Pancreas (tissue), 10 donors: ENCODE measurements around the gene USB1. TPM values are rescaled to one million over a fixed set of nuclear protein-coding genes. Genes with fewer than 3 reads are reported as not detected.
"Not testable (repeated sequence)": the region's sequence is repeated elsewhere in the genome, so short reads cannot be mapped to it uniquely, and the experiment has no call there.

Source experiments
- ATAC-seq, 4 donors: fragments of 200-7000 bp; cut with Tn5 transposase; one replicate each; pipeline versions ENCODE4 v1.8.0 to v1.9.1; 2020; ENCODE audit warnings: mild to moderate bottlenecking in 4 of 4, moderate library complexity in 4 of 4
- DNase-seq, 6 donors: peaks; one replicate each; pipeline ENCODE4 v3.0.0-alpha.2; 2020
- FAIRE-seq: peaks from 2 replicates; lab custom pipeline; 2012; peaks lifted over from hg19 to GRCh38; lab: Jason Lieb, UNC
- H3K27ac ChIP-seq, 4 donors: fragments of 200-600 bp; sonication (generic); 1 replicate in 3 of 4; 2 replicates in 1 of 4; pipeline versions ENCODE4 v1.5.0 to v1.8.0; 2020
- H3K27me3 ChIP-seq, 4 donors: fragments of 200-600 bp; one replicate each; pipeline ENCODE4 v1.8.0; 2021
- H3K36me3 ChIP-seq, 3 donors: fragments of 200-600 bp; sonication (generic) in 1 of 3; one replicate each; pipeline versions ENCODE4 v1.5.0 to v1.8.0; 2020 to 2021
- H3K4me1 ChIP-seq, 3 donors: fragments of 200-600 bp; one replicate each; pipeline ENCODE4 v1.8.0; 2021
- H3K4me3 ChIP-seq, 4 donors: fragments of 200-600 bp; sonication (generic) in 2 of 4; one replicate each; pipeline versions ENCODE4 v1.5.0 to v1.8.0; 2020 to 2021
- H3K9me3 ChIP-seq, 4 donors: fragments of 200-600 bp; one replicate each; pipeline ENCODE4 v1.8.0; 2021
- WGBS, 2 donors: extraction: QIAGEN DNeasy Blood & Tissue Kit; methylation state at CpG; one replicate each; pipeline ENCODE4 v1.1.7; 2013; 5-methylcytosine and 5-hydroxymethylcytosine counted together
- intact Hi-C, 3 donors: fragments of 100-400 bp; cut with DNase I; formaldehyde crosslinking; loops; one replicate each; pipeline versions ENCODE4 v1.11.1 to v1.14.2; 2022
- polyA plus RNA-seq, 2 donors: library from polyadenylated mRNA; stranded (reverse); fragments of 200-250 nt; gene quantifications; one replicate each; pipeline ENCODE4 v1.2.3, GENCODE V29; 2013
- total RNA-seq, 6 donors: library from RNA; stranded (reverse); fragmentation: NEBNext Ultra II Directional in 4 of 6; extraction: Animal tissue kit (Norgen Biotek cat#: 25700) in 4 of 6; gene quantifications; one replicate each; pipeline versions ENCODE4 v1.2.1 to v1.2.4, GENCODE V29; 2021 to 2023
- TF ChIP-seq, protein P1 (sequence below), 4 donors: fragments of 200-600 bp; sonication (generic) in 3 of 4; IDR thresholded peaks; one replicate each; pipeline versions ENCODE4 v1.5.0 to v1.8.0; 2021; ENCODE audit warnings: antibody characterized with exemption in 4 of 4
- donor health status: healthy with polysubstance abuse.
- donor health status: DM: no; HTN: no; CAD: no; lungs with moderate emphysema.
- donor health status: DM: no; HTN: no; CAD: no.
- donor health status: control.
- donor health status: control.
- donor health status: Bipolar disorder and iron deficiency.
- donor health status: DM: yes; HTN: yes; CAD: no.
- donor health status: DM: no; HTN: no; CAD: no.
- donor health status: DM: no; HTN: no; CAD: no.
- donor health status: DM: yes; HTN: yes; CAD: no.

The USB1 gene
- total and polyA plus RNA-seq, 8 donors: 13.5 to 23.6 (median 17.7) TPM

- DNase-seq (no peak), ATAC-seq (no peak), FAIRE-seq (no peak)
- TF ChIP-seq, protein P1, sequence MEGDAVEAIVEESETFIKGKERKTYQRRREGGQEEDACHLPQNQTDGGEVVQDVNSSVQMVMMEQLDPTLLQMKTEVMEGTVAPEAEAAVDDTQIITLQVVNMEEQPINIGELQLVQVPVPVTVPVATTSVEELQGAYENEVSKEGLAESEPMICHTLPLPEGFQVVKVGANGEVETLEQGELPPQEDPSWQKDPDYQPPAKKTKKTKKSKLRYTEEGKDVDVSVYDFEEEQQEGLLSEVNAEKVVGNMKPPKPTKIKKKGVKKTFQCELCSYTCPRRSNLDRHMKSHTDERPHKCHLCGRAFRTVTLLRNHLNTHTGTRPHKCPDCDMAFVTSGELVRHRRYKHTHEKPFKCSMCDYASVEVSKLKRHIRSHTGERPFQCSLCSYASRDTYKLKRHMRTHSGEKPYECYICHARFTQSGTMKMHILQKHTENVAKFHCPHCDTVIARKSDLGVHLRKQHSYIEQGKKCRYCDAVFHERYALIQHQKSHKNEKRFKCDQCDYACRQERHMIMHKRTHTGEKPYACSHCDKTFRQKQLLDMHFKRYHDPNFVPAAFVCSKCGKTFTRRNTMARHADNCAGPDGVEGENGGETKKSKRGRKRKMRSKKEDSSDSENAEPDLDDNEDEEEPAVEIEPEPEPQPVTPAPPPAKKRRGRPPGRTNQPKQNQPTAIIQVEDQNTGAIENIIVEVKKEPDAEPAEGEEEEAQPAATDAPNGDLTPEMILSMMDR (IDR thresholded peaks at IDR 0.05): no peak
- 77 to 91% methylated on average over 4 of the region's 4 CpGs for WGBS, 2 donors
- Histone ChIP-seq H3K4me3 (no peak overlapping the region), H3K27ac (no peak overlapping the region), H3K4me1 (no peaks in the 10 kb centered on the region), H3K9me3 (no peaks in the 10 kb centered on the region), H3K27me3 (no peaks in the 10 kb centered on the region), H3K36me3 (no peaks in the 10 kb centered on the region)
- intact Hi-C loops: no loop called here
These were observed 28.9 kb upstream of the USB1 start for GRCh38 chr16:57972306-57972705.

DNA sequence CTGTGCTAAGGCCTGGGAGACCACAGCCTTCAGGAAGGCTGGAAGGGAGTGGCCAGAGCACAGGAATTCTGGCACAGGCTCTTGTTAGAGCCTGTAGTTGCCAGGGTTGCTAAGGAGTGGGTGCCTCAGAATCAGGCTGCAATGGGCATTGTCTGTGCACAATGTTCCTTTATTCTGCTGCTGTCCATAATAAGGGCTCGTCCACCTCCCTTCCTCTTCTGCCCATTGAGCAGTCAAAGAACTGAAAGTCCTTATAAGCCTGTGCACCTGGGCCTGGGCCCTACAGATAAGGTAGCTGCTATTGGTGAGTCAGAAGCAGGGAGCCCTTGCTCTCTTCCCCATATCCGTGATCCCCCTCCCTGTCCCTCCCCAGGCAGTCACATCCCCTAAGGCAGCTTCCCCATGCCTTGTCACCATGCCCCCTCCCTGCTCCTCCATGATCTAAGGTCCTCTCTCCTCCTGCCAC is 24.8 kb upstream of the USB1 start:
- no peak for FAIRE-seq

DNA sequence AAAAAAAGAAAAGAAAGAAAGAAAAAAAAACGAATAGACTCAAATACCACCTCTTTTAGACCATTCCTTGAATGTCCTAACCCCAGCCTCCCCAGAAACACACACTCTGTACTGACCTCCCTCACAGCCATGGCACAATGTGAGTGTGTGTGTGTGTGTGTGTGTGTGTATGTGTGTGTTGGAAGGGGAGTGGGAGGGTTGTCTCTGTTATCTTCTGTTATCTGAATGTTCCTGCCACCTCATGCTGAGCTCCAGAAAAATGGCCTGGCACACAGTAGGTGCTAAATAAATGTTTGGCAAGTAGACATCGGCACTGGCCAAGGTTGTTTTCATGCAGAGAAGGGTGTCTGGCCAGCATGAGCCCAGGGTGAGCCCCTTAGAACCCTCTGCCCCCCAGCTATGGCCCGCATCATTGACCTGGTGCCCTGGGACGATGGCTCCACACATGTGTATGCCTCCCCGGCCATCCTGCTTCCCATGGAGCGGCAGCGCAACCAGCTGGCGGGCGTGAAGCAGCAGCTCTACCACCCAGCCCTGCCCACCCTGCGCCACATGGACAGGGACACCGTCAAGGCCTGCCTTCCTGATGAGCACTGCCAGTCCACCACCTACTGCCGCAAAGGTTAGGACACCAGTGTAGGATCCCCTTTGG is 23.7 kb upstream of the USB1 start:
- TF ChIP-seq, protein P1 (IDR thresholded peaks at IDR 0.05): no peak
- DNase-seq (no peak), ATAC-seq (no peak), FAIRE-seq (no peak)
- Histone ChIP-seq H3K4me1 (no peaks in the 10 kb centered on the region), H3K9me3 (no peaks in the 10 kb centered on the region), H3K27me3 (no peaks in the 10 kb centered on the region), H3K27ac (no peak overlapping the region), H3K36me3 (no peaks in the 10 kb centered on the region), H3K4me3 (no peak overlapping the region)
- WGBS, 2 donors: 83 to 85% methylated on average over 12 of the region's 12 CpGs
- intact Hi-C loops: no loop called here

More for the DNA sequence above, 24.8 kb upstream of the USB1 start:
- H3K36me3 ChIP-seq: no peaks in the 10 kb centered on the region
- 66 to 69% methylated on average over 2 of the region's 2 CpGs for WGBS, 2 donors
- ATAC-seq (peak in 3 of 4 donors; percentile 55 to 72 (median 61)), DNase-seq (no peak)
- H3K4me3 ChIP-seq: no peak overlapping the region
- H3K27me3 ChIP-seq: no peaks in the 10 kb centered on the region
- no peaks in the 10 kb centered on the region for H3K4me1 ChIP-seq
- intact Hi-C loops: no loop called here
- no peaks in the 10 kb centered on the region for H3K9me3 ChIP-seq
- TF ChIP-seq, protein P1 (IDR thresholded peaks at IDR 0.05): no peak
- H3K27ac ChIP-seq: no peak overlapping the region

GRCh38 chr16:57978070-57978465 is 23.1 kb upstream of the USB1 start:
- H3K36me3 ChIP-seq, intact Hi-C loops, ATAC-seq, H3K4me3 ChIP-seq, H3K27ac ChIP-seq, H3K27me3 ChIP-seq, H3K4me1 ChIP-seq, DNase-seq, H3K9me3 ChIP-seq, FAIRE-seq: not testable (repeated sequence)
- 84 to 92% methylated on average over 2 of the region's 2 CpGs for WGBS, 2 donors

DNA sequence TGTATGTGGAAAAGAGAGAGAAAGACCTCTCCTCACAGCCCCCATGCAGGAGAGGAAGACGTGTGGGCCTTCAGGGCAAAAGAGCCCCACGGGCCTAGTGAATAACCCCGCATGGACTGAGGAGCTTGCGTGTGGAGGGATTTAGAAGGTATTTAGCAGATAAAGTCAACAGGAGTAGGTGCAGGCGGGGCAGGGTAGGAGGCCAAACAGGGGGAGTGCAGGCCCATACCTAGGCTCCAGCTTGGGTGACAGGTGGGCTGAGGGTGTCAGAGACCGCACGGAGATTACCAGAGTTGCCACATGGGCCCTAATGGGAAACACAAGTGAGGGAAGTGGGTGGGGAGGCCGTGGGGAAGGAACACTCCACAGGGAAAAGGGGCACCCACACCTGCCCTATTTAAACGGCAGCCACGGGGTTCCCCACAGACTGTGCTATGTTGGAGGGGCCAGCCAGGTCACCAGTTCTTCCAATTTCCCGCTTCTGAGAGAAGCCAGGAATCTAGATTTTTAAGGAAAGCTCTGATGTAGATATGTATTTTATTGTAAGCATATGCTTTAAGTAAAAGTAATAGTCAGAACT is 22.1 kb upstream of the USB1 start:
- no peaks in the 10 kb centered on the region for H3K4me1 ChIP-seq
- WGBS, 2 donors: 82 to 91% methylated on average over 11 of the region's 11 CpGs
- no peaks in the 10 kb centered on the region for H3K9me3 ChIP-seq
- TF ChIP-seq, protein P1 (IDR thresholded peaks at IDR 0.05): no peak
- H3K4me3 ChIP-seq: no peak overlapping the region
- H3K27ac ChIP-seq: no peak overlapping the region
- H3K27me3 ChIP-seq: no peaks in the 10 kb centered on the region
- intact Hi-C loops: no loop called here
- no peaks in the 10 kb centered on the region for H3K36me3 ChIP-seq
- ATAC-seq (no peak), DNase-seq (no peak), FAIRE-seq (no peak)
